Measurements from ENCODE around the gene COL6A2. TPM values are rescaled to one million over a fixed set of nuclear protein-coding genes. Genes with fewer than 3 reads are reported as not detected.
"Not testable (repeated sequence)": the region's sequence is repeated elsewhere in the genome, so short reads cannot be mapped to it uniquely, and the experiment has no call there.

COL6A2 gene
- polyA plus RNA-seq, 2 donors = 120 to 161 TPM

DNA sequence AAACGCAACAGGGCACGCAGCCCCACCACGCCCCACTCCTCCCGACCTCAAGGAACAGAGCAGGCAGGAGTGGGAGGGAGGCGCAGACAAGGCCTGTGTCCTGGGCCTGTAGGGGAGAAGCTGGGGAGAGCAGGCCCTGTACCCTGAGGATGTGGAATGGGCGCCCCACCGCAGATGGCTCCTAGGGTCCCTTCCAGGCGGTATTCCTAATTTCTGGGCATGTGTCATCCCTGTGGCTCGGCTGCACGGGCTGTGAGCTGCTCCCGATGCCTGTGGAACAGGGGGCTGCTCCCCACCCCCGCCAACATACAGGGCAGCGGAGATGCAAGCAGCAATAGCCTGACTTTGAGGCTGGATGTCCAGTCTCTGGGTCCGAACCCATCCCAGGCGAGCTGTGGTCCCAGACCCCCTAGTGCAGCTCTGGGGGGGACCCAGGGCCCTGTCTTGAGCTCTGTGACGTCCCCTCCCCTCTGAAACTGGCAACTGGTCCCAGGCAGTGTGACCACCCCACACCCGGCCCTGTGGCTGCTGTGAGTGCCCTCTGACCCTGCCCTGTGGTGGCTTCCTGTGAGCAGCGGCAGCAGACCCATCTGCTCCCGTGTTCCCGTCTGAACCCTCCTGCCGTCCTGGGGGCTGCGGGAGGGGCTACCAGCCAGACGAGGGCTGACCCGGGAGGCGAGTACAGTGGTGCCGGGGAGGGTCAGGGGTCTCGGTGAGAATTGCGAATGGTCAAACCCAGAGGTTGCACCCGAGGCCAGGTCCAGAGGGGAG lies 13.9 kb upstream of the COL6A2 start:
- Histone ChIP-seq H3K27ac (ENCODE audit: low read depth in 2 of 2, low read length in 1 of 2) (peak overlapping the region in 1 of 2 donors; percentile 21), H3K27me3 (ENCODE audit: control insufficient read depth in 1 of 2, insufficient read depth in 2 of 2, low read length in 2 of 2) (no peaks in the 10 kb centered on the region), H3K36me3 (ENCODE audit: control insufficient read depth in 2 of 2, insufficient read depth in 2 of 2, low read length in 1 of 2) (no peaks in the 10 kb centered on the region), H3K4me1 (ENCODE audit: control insufficient read depth in 2 of 2, insufficient read depth in 2 of 2, low read length in 1 of 2) (peaks cover 0 to 17% of the 10 kb centered on the region in 2 donors), H3K4me3 (ENCODE audit: low read depth in 1 of 2, low read length in 2 of 2) (no peak overlapping the region), H3K9me3 (ENCODE audit: control insufficient read depth in 2 of 2, insufficient read depth in 1 of 2, low read depth in 1 of 2, low read length in 1 of 2) (peaks cover 0 to 3% of the 10 kb centered on the region in 2 donors)
- 65 to 71% methylated on average over 29 of the region's 29 CpGs for WGBS, 2 donors

DNA sequence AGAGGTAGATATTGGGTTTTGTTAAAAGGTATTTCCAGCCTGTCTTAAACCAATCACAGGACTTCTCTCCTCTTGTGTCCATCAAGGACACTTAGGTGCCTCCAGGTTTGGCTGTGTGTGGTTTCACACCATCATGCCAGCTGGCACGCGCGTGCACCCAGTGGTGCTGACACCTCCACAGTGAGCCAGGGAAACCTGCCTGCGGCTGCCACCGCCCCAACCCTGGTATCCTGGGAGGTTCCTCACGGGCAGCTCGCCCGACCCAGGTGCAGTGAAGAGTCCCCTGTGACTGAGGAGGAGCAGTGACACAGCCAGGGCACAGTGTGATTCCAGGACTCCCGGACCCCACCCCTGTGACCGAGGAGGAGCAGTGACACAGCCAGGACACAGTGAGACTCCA lies 13.2 kb upstream of the COL6A2 start:
- Histone ChIP-seq H3K27ac (ENCODE audit: low read depth in 2 of 2, low read length in 1 of 2) (no peak overlapping the region), H3K27me3 (ENCODE audit: control insufficient read depth in 1 of 2, insufficient read depth in 2 of 2, low read length in 2 of 2) (no peaks in the 10 kb centered on the region), H3K4me3 (ENCODE audit: low read depth in 1 of 2, low read length in 2 of 2) (no peak overlapping the region), H3K9me3 (ENCODE audit: control insufficient read depth in 2 of 2, insufficient read depth in 1 of 2, low read depth in 1 of 2, low read length in 1 of 2) (peaks cover 0 to 3% of the 10 kb centered on the region in 2 donors), H3K36me3 (ENCODE audit: control insufficient read depth in 2 of 2, insufficient read depth in 2 of 2, low read length in 1 of 2) (no peaks in the 10 kb centered on the region), H3K4me1 (ENCODE audit: control insufficient read depth in 2 of 2, insufficient read depth in 2 of 2, low read length in 1 of 2) (peaks cover 0 to 17% of the 10 kb centered on the region in 2 donors)
- WGBS, 2 donors = 53 to 87% methylated on average over 10 of the region's 10 CpGs

DNA sequence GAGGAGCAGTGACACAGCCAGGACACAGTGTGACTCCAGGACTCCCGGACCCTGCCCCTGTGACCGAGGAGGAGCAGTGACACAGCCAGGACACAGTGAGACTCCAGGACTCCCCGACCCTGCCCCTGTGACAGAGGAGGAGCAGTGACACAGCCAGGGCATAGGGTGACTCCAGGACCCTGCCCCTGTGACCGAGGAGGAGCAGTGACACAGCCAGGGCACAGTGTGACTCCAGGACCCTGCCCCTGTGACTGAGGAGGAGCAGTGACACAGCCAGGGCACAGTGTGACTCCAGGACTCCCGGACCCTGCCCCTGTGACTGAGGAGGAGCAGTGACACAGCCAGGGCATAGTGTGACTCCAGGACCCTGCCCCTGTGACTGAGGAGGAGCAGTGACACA lies 12.7 kb upstream of the COL6A2 start:
- WGBS, 2 donors = 73 to 74% methylated on average over 5 of the region's 5 CpGs
- H3K4me3 ChIP-seq (ENCODE audit: low read depth in 1 of 2, low read length in 2 of 2); H3K36me3 ChIP-seq (ENCODE audit: control insufficient read depth in 2 of 2, insufficient read depth in 2 of 2, low read length in 1 of 2); H3K9me3 ChIP-seq (ENCODE audit: control insufficient read depth in 2 of 2, insufficient read depth in 1 of 2, low read depth in 1 of 2, low read length in 1 of 2); H3K27me3 ChIP-seq (ENCODE audit: control insufficient read depth in 1 of 2, insufficient read depth in 2 of 2, low read length in 2 of 2); H3K27ac ChIP-seq (ENCODE audit: low read depth in 2 of 2, low read length in 1 of 2): not testable (repeated sequence)
- peaks cover 0 to 15% of the 10 kb centered on the region in 2 donors for H3K4me1 ChIP-seq (ENCODE audit: control insufficient read depth in 2 of 2, insufficient read depth in 2 of 2, low read length in 1 of 2)

DNA sequence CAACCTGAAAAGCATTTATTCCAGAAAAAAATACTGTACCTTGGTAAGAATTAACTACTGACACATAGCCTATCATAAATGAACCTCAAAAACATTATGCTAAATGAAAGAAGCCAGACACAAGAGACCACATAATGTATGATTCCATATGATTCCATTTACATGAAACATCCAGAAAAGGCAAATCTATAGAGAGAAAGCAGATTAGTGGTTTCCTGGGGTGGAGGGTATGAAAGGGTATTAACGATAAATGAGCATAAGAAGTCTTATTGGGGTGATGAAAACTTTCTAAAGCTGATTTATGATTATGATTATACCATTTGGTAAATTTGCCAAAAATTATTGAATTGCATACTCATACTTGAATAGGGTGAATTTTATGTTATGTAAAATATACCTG lies 10.3 kb upstream of the COL6A2 start:
- Histone ChIP-seq H3K4me3 (ENCODE audit: low read depth in 1 of 2, low read length in 2 of 2) (no peak overlapping the region), H3K27ac (ENCODE audit: low read depth in 2 of 2, low read length in 1 of 2) (no peak overlapping the region), H3K9me3 (ENCODE audit: control insufficient read depth in 2 of 2, insufficient read depth in 1 of 2, low read depth in 1 of 2, low read length in 1 of 2) (peaks cover 0 to 8% of the 10 kb centered on the region in 2 donors), H3K36me3 (ENCODE audit: control insufficient read depth in 2 of 2, insufficient read depth in 2 of 2, low read length in 1 of 2) (no peaks in the 10 kb centered on the region), H3K27me3 (ENCODE audit: control insufficient read depth in 1 of 2, insufficient read depth in 2 of 2, low read length in 2 of 2) (no peaks in the 10 kb centered on the region), H3K4me1 (ENCODE audit: control insufficient read depth in 2 of 2, insufficient read depth in 2 of 2, low read length in 1 of 2) (peaks cover 0 to 10% of the 10 kb centered on the region in 2 donors)
- WGBS, 2 donors = 79 to 82% methylated on average over 1 of the region's 1 CpG

- Histone ChIP-seq H3K27me3 (ENCODE audit: control insufficient read depth in 1 of 2, insufficient read depth in 2 of 2, low read length in 2 of 2) (no peaks in the 10 kb centered on the region), H3K4me1 (ENCODE audit: control insufficient read depth in 2 of 2, insufficient read depth in 2 of 2, low read length in 1 of 2) (peaks cover 0 to 15% of the 10 kb centered on the region in 2 donors), H3K9me3 (ENCODE audit: control insufficient read depth in 2 of 2, insufficient read depth in 1 of 2, low read depth in 1 of 2, low read length in 1 of 2) (peaks cover 0 to 8% of the 10 kb centered on the region in 2 donors), H3K27ac (ENCODE audit: low read depth in 2 of 2, low read length in 1 of 2) (no peak overlapping the region), H3K4me3 (ENCODE audit: low read depth in 1 of 2, low read length in 2 of 2) (no peak overlapping the region), H3K36me3 (ENCODE audit: control insufficient read depth in 2 of 2, insufficient read depth in 2 of 2, low read length in 1 of 2) (no peaks in the 10 kb centered on the region)
- 89 to 95% methylated on average over 2 of the region's 2 CpGs for WGBS, 2 donors
Observed at GRCh38 chr21:46088189-46088588, 9.7 kb upstream of the COL6A2 start.

DNA sequence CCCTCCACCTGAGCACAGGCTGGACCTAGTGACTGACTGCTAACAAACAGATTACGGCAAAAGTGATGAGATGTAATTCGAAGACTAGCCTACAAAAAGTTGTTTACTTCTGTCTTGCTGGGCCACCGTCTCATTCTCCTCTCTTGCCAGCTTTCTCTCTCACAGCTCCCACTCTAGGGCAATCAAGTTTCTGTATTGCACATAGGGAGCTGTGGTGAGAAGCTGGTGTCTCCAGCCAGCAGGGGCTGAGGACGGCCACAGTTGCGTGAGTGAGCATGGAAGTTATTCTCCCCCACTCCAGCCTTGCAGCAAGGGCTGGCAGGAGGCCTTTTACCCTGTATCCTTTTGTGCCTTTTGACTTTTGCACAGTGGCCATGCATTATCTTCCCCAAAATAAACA lies 8.6 kb upstream of the COL6A2 start:
- Histone ChIP-seq H3K9me3 (ENCODE audit: control insufficient read depth in 2 of 2, insufficient read depth in 1 of 2, low read depth in 1 of 2, low read length in 1 of 2) (peaks cover 0 to 5% of the 10 kb centered on the region in 2 donors), H3K36me3 (ENCODE audit: control insufficient read depth in 2 of 2, insufficient read depth in 2 of 2, low read length in 1 of 2) (no peaks in the 10 kb centered on the region), H3K4me3 (ENCODE audit: low read depth in 1 of 2, low read length in 2 of 2) (no peak overlapping the region), H3K27me3 (ENCODE audit: control insufficient read depth in 1 of 2, insufficient read depth in 2 of 2, low read length in 2 of 2) (no peaks in the 10 kb centered on the region), H3K4me1 (ENCODE audit: control insufficient read depth in 2 of 2, insufficient read depth in 2 of 2, low read length in 1 of 2) (peaks cover 0 to 10% of the 10 kb centered on the region in 2 donors), H3K27ac (ENCODE audit: low read depth in 2 of 2, low read length in 1 of 2) (no peak overlapping the region)
- 62 to 80% methylated on average over 5 of the region's 5 CpGs for WGBS, 2 donors

- H3K27ac ChIP-seq (ENCODE audit: low read depth in 2 of 2, low read length in 1 of 2) = peak overlapping the region; percentile 76 to 93
- peaks cover 0 to 5% of the 10 kb centered on the region in 2 donors for H3K9me3 ChIP-seq (ENCODE audit: control insufficient read depth in 2 of 2, insufficient read depth in 1 of 2, low read depth in 1 of 2, low read length in 1 of 2)
- no peaks in the 10 kb centered on the region for H3K27me3 ChIP-seq (ENCODE audit: control insufficient read depth in 1 of 2, insufficient read depth in 2 of 2, low read length in 2 of 2)
- WGBS, 2 donors = 87 to 89% methylated on average over 4 of the region's 4 CpGs
- H3K4me1 ChIP-seq (ENCODE audit: control insufficient read depth in 2 of 2, insufficient read depth in 2 of 2, low read length in 1 of 2) = peaks cover 0 to 6% of the 10 kb centered on the region in 2 donors
- H3K4me3 ChIP-seq (ENCODE audit: low read depth in 1 of 2, low read length in 2 of 2) = no peak overlapping the region
- H3K36me3 ChIP-seq (ENCODE audit: control insufficient read depth in 2 of 2, insufficient read depth in 2 of 2, low read length in 1 of 2) = no peaks in the 10 kb centered on the region
Observed at GRCh38 chr21:46091118-46091517, 6.8 kb upstream of the COL6A2 start.

DNA sequence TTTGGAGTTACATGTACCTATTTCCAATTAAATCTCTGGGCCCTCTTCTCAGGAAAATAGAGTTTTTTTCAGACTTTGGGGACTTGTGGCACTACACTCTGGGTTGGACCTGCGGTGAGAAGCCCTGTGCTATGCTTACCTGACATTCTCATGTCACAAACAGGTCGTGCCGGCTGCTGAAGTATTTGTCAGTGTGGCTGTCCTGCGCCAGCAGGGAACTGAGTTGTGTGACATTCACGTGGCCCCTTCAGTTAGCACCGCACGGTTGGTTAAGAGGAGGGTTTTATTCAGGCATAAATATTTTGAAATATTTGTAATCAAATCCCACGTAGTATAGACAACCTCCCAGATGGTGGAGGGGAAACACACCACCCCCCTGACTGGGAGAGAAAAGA lies 6.3 kb upstream of the COL6A2 start:
- Histone ChIP-seq H3K27ac (ENCODE audit: low read depth in 2 of 2, low read length in 1 of 2) (peak overlapping the region; percentile 76 to 93), H3K36me3 (ENCODE audit: control insufficient read depth in 2 of 2, insufficient read depth in 2 of 2, low read length in 1 of 2) (no peaks in the 10 kb centered on the region), H3K4me3 (ENCODE audit: low read depth in 1 of 2, low read length in 2 of 2) (no peak overlapping the region), H3K4me1 (ENCODE audit: control insufficient read depth in 2 of 2, insufficient read depth in 2 of 2, low read length in 1 of 2) (peaks cover 0 to 6% of the 10 kb centered on the region in 2 donors), H3K9me3 (ENCODE audit: control insufficient read depth in 2 of 2, insufficient read depth in 1 of 2, low read depth in 1 of 2, low read length in 1 of 2) (peaks cover 0 to 5% of the 10 kb centered on the region in 2 donors), H3K27me3 (ENCODE audit: control insufficient read depth in 1 of 2, insufficient read depth in 2 of 2, low read length in 2 of 2) (no peaks in the 10 kb centered on the region)
- WGBS, 2 donors = 73 to 76% methylated on average over 8 of the region's 8 CpGs

- no peak overlapping the region for H3K4me3 ChIP-seq (ENCODE audit: low read depth in 1 of 2, low read length in 2 of 2)
Observed at GRCh38 chr21:46092026-46092764, 5.7 kb upstream of the COL6A2 start.

More at GRCh38 chr21:46092026-46092764, 5.7 kb upstream of the COL6A2 start:
- 58 to 65% methylated on average over 23 of the region's 23 CpGs for WGBS, 2 donors
- Histone ChIP-seq H3K9me3 (ENCODE audit: control insufficient read depth in 2 of 2, insufficient read depth in 1 of 2, low read depth in 1 of 2, low read length in 1 of 2) (peaks cover 0 to 5% of the 10 kb centered on the region in 2 donors), H3K27me3 (ENCODE audit: control insufficient read depth in 1 of 2, insufficient read depth in 2 of 2, low read length in 2 of 2) (no peaks in the 10 kb centered on the region), H3K36me3 (ENCODE audit: control insufficient read depth in 2 of 2, insufficient read depth in 2 of 2, low read length in 1 of 2) (no peaks in the 10 kb centered on the region), H3K4me1 (ENCODE audit: control insufficient read depth in 2 of 2, insufficient read depth in 2 of 2, low read length in 1 of 2) (peaks cover 0 to 6% of the 10 kb centered on the region in 2 donors), H3K27ac (ENCODE audit: low read depth in 2 of 2, low read length in 1 of 2) (peak overlapping the region; percentile 76 to 93)
